Measurements from ENCODE around the gene PADI2. TPM values are rescaled to one million over a fixed set of nuclear protein-coding genes. Genes with fewer than 3 reads are reported as not detected.

Gene PADI2
- total and polyA plus RNA-seq, 12 donors, result 0.20 to 0.88 (median 0.44) TPM; not detected in 2

DNA sequence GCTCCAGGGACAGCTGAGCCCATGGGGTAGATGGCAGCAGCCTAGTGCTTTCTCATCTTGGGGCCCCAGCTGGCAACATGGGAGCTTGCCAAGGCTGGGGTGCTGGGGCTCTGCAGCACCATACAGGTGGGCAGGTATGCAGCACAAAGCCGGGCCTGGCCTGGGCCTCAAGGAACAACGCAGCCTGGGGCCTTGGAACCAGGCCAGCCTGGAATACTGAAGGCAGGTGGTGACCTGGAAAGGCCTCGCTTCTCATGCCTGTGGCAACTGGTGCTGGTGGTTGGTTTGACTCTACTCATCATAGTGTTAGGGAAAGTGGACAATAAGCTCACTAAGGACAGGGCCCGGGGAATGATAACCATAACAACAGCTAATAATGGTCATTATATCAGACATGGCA lies 38.4 kb downstream of the PADI2 start:
- Histone ChIP-seq H3K9me3 (replicated peaks in 1 of 3) (no peaks in the 10 kb centered on the region), H3K4me3 (no peak overlapping the region), H3K36me3 (replicated peaks in 1 of 2) (no peaks in the 10 kb centered on the region), H3K27ac (no peak overlapping the region), H3K4me1 (replicated peaks in 1 of 2) (no peaks in the 10 kb centered on the region), H3K27me3 (no peaks in the 10 kb centered on the region)
- TF ChIP-seq, protein P1, sequence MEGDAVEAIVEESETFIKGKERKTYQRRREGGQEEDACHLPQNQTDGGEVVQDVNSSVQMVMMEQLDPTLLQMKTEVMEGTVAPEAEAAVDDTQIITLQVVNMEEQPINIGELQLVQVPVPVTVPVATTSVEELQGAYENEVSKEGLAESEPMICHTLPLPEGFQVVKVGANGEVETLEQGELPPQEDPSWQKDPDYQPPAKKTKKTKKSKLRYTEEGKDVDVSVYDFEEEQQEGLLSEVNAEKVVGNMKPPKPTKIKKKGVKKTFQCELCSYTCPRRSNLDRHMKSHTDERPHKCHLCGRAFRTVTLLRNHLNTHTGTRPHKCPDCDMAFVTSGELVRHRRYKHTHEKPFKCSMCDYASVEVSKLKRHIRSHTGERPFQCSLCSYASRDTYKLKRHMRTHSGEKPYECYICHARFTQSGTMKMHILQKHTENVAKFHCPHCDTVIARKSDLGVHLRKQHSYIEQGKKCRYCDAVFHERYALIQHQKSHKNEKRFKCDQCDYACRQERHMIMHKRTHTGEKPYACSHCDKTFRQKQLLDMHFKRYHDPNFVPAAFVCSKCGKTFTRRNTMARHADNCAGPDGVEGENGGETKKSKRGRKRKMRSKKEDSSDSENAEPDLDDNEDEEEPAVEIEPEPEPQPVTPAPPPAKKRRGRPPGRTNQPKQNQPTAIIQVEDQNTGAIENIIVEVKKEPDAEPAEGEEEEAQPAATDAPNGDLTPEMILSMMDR (IDR thresholded peaks at IDR 0.05), result no peak
- no peak for TF ChIP-seq POLR2A (IDR thresholded peaks at IDR 0.05)
- intact Hi-C loops (cut with DNase I), result no loop called here
- DNase-seq, result no peak
- WGBS, 4 donors, result 73 to 100% (median 82%) methylated on average over 2 to 4 of the region's 4 CpGs

DNA sequence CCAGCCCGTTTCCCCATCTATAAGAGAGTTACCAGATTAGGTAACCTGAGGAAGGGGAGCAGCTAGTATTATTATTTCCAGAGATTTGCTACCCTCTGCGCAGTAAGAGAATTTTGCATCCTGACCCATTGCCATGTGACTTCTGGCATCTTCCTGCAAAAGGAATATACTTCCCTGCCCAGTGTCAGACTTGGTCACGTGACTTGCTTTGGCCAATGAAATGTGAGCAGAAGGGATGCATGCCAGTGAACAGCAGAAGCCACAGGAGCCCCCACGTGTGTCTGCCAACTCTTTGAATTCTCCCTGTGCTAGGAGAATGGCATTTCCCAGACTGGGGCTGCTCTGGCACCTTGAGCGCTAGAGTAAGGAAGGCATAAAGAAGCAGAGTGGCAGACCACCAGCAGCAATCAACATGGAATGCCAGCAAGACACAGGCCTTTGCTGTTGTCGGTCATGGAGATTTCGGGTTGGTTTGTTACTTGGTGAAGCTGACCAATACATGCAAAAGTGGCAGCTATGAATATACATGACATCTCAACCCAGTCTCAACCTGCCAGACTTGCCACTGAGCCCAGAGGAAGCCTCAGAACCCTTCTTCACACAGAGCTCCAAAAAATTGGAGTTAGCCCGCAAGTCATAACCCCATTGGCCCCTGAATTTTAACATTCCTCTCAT lies 39.0 kb downstream of the PADI2 start:
- Histone ChIP-seq H3K27me3 (no peaks in the 10 kb centered on the region), H3K4me3 (no peak overlapping the region), H3K27ac (no peak overlapping the region), H3K36me3 (replicated peaks in 1 of 2) (no peaks in the 10 kb centered on the region), H3K9me3 (replicated peaks in 1 of 3) (no peaks in the 10 kb centered on the region), H3K4me1 (replicated peaks in 1 of 2) (no peaks in the 10 kb centered on the region)
- intact Hi-C loops (cut with DNase I), result no loop called here
- 79 to 89% (median 82%) methylated on average over 6 to 8 of the region's 8 CpGs for WGBS, 4 donors
- TF ChIP-seq, protein P1 (IDR thresholded peaks at IDR 0.05), result no peak
- TF ChIP-seq POLR2A (IDR thresholded peaks at IDR 0.05), result no peak
- no peak for DNase-seq

DNA sequence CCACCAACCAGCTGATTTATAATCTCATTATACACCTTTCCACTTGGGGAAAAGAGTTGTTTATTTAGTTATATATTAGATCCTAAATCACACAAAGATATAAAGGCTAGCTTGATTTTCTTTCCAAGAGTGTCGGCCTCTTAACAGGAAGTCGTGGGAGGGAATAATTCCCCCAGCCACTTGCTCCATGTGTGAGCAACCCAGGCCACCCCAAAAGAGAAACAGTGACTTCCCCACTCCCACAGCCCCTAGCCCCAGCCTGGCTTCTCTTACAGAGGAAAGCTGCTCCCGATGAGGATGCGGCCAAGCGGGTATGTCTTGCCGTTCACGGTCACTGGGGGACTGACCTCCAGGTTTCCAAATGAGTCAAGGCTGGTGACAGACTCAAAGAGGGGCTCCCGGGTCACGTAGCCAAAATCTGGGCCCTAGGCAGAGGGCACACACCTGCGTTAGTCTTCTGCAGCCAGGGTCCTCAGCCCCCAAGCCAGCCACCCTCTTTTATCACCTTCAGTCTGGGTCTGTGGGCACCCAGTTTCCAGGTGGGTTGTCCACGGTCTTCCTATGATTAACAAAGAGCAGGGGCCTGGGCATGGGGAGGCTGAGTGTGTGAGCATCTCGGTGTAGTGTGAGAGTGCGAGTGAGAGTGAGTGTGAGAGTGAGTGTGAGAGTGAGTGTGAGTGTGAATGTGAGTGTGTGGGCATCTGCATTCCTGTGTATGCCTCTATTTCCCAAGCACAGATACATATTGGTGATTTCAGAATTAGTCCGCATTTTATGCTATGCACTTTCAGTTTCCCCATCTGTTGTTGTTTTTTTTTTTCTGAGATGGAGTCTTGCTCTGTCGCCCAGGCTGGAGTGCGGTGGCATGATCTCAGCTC lies 40.0 kb downstream of the PADI2 start:
- Histone ChIP-seq H3K4me1 (replicated peaks in 1 of 2) (no peaks in the 10 kb centered on the region), H3K9me3 (replicated peaks in 1 of 3) (no peaks in the 10 kb centered on the region), H3K36me3 (replicated peaks in 1 of 2) (no peaks in the 10 kb centered on the region), H3K27me3 (no peaks in the 10 kb centered on the region), H3K4me3 (no peak overlapping the region), H3K27ac (no peak overlapping the region)
- no peak for DNase-seq
- intact Hi-C loops (cut with DNase I), result no loop called here
- TF ChIP-seq, protein P1 (IDR thresholded peaks at IDR 0.05), result no peak
- TF ChIP-seq POLR2A (IDR thresholded peaks at IDR 0.05), result no peak
- 80 to 86% (median 84%) methylated on average over 15 to 16 of the region's 16 CpGs for WGBS, 4 donors

DNA sequence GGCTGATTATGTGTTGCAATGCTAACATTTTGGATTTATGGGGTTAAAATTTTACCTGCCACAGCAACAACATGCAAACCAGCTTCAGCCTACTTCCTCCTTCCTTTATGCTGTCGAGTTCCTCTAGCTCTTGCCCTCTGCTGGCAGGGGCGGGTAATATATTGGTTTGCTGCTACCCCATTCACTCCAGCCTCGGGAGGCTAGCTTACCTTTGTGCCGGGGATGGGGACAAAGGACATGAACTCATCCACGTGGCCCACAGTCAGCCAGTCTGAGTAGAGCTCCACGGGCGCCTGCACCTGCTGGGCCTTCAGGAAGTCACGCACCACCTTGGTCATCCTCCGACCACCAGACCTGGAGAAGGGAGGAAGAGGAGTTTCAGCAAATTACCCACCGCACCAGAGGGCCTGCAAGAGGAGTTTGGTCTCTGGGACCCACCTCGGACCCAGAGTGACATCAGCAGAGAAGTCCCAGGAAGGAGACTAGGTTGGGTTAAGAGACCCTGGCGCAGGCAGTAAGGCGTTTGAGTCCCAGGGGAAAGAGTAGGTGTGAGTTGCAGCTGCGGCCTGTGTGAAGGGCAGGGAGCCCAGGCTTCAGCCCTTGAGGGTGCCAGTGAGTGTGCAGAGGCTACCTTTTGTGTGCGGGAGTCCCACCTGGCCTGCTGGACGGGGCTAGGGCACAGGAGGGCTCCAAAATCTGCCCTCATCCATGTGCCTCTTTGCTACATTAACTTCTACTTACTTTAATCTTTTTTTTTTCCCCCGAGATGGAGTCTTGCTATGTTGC lies 43.6 kb downstream of the PADI2 start:
- Histone ChIP-seq H3K4me1 (replicated peaks in 1 of 2) (no peaks in the 10 kb centered on the region), H3K4me3 (no peak overlapping the region), H3K36me3 (replicated peaks in 1 of 2) (no peaks in the 10 kb centered on the region), H3K9me3 (replicated peaks in 1 of 3) (no peaks in the 10 kb centered on the region), H3K27ac (no peak overlapping the region), H3K27me3 (no peaks in the 10 kb centered on the region)
- intact Hi-C loops (cut with DNase I), result no loop called here
- DNase-seq, result peak in 4 of 7 donors; percentile 43 to 58 (median 50)
- WGBS, 4 donors, result 65 to 77% (median 73%) methylated on average over 8 to 17 of the region's 17 CpGs
- TF ChIP-seq POLR2A (IDR thresholded peaks at IDR 0.05), result no peak
- TF ChIP-seq, protein P1 (IDR thresholded peaks at IDR 0.05), result peak; percentile 20 to 59 (median 48)
